Measurements from ENCODE around the gene AHI1.
"Not testable (repeated sequence)": the region's sequence is repeated elsewhere in the genome, so short reads cannot be mapped to it uniquely, and the experiment has no call there.

Gene AHI1

DNA sequence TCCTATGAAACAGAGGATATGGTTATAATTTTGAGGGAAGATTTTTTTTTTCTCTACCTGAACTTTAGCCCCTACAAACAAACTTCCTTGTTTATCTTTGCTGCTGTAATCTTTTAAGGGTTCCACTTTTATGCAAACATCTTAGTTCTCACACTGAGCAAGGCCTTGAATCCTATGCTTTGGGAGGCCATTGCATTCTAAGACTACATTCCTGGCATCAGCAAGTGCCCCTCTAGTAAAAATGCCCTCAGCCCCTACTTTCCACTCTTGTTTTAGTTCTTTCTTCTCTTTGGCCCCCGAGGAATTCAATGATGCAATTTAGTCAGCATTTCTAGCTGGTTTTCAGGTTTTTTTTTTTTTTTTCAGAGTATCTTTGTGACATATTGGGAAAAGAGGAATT lies 8.1 kb upstream of the AHI1 start:
- no peak for DNase-seq

GRCh38 chr6:135505222-135505621 lies 7.7 kb upstream of the AHI1 start:
- no peak for DNase-seq

DNA sequence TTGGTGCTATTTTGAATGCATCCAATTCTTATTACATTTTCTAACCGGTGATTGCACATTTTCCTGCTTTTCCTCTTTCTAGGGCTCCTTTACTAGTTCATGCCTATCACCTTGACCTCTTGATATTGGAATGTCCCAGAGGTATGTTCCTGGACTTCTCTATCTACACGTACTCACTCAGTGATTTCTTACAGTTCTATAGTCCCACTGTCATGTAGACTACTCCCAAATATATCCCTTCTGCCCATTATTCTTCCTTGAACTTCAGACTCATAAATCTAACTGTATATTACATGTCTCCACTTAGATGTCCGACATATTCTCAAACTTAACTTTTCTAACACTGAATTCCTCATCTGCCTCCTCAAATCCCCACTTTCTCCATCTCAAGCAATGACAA lies 7.2 kb upstream of the AHI1 start:
- no peak for DNase-seq

DNA sequence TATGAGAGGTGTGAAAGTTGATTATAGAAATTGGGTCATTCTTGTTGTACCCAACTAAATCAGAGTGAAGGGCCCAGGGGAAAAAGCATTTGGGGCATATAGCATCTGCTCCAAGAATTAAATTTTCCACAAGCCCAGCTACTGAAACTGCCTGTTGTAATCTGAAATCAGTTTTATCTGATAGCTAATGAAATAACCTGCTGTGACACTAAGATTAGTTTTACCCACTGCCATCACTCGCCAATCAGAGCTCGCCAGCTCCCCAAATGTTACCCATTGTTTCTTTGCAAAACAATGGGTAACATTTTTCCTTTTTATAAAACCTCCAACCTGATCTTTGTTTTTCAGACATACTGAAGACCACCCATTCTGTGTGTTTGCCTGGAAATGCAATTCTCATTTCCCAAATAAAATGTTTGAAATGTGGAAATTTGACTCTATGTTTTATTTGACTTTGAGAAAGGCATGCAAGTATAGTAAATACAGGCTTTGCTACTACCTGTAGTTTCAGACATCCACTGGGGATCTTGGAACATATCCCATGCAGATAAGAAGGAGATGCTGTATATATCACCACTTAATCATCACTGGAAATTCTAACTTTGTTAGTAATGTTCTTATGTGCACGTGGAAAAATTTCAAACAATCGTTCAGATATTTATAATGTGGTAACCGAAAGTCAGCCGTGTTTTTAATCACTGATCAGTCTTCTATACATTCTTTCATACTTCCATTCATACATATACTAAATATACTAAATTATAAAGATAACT lies 6.3 kb upstream of the AHI1 start:
- DNase-seq = no peak

DNA sequence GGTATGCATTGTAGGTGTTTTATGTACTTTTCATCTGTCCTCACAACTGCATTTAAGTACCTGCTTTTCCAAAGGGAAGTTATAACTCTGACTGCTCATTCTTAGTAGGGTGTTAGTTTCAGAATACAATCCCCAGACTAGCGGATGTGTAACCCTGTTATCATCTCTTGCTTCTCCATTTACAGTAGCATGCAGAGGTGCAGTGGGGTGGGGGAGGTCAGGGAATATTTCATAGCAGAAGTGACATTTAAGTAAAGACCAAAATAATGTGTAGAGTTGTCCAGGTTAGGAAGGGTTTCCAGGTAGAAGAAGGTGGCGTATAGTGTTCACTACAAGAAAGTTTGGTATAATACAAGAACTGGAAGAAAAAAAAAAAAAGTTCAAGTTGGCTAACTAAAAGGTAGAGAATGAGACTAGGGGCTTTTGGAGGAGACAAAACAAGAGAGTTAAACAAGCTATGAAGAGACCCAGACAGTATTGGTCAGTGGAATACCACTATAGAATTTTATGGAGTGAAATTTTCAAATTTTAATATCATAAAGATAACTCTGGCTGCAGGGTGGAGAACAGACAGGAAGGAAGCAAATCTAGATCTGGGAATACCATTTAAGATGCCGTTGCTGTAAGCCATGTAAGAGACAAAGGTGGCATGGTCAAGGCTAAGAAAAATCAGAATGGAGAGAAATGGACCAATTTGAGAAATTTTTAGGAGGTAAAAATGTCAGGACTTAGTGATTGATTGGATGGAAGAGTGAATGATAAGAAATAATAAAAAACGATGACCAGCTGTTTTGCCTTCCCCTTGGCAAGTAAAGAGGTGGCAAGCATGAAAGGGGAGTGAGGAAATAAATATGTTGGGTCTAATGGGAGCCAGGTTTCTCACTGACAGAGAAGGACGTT lies 2.2 kb upstream of the AHI1 start:
- no peak for DNase-seq

DNA sequence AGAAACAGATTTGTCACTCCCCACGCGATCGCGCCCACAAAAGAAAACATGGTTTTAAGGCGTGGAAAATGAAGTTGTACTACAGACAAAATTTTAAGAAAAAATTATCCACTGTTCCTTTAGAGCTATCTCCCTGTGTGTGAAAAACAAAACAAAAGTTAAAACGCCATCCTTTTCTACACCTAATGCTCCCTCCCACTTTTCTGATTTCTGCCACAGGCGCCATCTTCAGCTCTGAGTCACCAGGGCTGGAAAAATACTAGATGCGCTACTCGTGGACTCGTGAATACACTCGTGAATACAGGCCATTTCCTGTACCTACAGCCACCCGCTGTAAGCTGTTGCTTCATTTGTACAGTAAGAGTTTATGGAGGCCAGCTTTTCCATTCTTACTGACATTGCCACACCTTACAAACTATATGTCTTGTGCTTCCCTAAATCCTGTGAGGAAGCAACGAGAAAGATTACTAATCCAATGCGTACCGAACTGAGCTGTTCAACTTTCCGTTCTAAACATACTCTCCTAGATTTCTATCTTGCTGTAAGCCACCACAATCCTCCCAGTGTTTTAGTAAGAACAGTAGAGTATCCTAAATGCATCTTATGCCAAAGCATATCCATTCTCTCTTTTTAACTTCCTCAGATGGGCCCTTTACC lies 773 bp upstream of the AHI1 start:
- peak; percentile 13 to 82 (median 56) for DNase-seq

GRCh38 chr6:135496800-135497411 lies 634 bp downstream of the AHI1 start:
- no peak for DNase-seq

DNA sequence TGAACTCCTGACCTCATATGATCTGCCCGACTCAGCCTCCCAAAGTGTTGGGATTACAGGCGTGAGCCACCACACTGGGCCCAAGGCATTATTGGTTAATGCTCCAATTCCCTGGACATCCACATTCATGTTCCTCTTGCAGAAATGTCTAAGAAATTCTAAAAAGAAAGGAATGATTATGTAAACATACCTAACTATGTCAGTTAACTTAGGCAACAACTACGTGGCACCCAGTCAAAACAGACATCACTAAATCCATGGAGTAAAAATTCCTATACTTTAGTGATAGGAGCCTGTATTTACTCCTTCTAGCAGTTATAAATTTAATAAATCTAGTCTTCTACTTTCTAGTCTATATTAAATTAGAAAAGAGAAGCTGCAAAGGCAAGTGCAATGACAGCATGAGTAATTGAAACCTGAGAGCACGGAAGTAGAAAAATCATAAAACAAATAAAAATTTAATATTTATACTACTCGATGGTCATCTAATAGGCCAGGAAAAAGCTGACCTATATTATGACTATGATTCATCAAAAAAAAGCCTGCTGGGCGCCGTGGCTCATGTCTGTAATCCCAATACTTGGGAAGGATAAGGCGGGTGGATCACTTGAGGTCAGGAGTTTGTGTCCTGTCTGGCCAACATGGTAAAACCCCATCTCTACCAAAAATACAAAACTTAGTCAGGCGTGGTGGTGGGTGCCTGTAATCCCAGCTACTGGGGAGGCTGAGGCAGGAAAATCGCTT lies 4.2 kb downstream of the AHI1 start:
- DNase-seq = no peak

DNA sequence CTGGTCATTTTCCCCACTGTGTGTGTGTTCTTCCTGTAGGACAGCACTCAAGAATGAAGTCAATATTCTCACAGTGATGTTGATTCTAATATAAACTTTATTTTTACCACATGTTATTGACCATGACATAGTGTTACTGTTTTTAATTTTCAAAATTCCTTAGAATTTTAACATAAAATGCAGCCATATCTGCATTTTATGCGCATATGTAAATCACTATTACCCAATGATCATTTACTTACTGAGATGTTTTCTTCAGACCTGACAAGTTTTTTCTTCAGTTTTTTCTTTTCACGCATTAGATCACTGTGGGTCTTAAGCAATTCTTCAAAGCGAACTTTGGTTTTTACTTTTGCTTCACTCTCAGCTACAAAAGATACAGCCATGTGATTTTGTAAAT lies 7.2 kb downstream of the AHI1 start:
- no peak for DNase-seq

DNA sequence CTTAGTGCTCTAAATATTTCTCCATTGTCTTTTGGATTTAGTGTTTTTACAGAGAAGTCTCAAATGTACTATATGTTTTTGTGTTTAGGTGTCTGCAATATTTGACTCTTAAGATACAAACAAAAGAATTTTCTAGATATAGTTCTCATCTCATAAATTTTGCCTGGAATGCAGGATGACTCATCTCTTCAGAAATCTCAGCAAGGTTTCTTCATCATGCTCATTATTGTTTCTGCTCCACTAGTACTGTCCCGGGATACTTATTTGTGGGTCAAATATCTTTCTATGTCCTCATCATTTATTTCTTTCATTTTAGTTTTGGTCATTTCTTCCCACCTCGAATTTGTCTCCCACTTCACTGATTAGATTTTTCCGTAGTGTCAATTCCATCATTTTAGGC lies 9.5 kb downstream of the AHI1 start:
- no peak for DNase-seq

DNA sequence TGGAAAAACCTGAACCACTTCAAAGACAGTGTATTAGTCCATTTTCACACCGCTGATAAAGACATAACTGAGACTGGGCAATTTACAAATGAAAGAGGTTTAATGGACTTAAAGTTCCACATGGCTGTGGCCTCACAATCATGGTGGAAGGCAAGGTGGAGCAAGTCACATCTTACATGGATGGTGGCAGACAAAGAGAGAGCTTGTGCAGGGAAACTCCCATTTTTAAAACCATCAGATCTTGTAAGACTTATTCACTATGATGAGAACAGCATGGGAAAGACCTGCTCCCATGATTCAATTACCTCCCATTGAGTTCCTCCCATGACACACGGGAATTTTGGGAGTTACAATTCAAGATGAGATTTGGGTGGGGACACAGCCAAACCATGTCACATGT lies 13.6 kb downstream of the AHI1 start:
- not testable (repeated sequence) for DNase-seq

GRCh38 chr6:135481783-135482369 lies 15.7 kb downstream of the AHI1 start:
- no peak for DNase-seq

DNA sequence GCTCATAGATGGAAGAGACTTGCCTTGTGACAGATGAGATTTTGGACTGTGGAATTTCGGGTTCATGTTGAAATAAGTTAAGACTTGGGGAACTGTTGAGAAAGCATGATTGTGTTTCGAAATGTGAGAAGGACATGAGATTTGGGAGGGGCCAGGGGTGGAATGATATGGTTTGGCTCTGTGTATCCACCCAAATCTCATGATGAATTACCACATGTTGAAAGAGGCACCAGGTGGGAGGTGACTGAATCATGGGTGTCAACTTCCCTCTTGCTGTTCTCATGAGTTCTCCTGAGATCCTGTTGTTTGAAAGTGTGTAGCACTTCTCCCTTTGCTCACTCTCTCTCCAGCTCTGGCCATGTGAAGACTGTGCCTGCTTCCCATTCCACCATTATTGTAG lies 17.9 kb downstream of the AHI1 start:
- DNase-seq = no peak

- DNase-seq = no peak
These were observed 18.9 kb downstream of the AHI1 start for GRCh38 chr6:135478626-135479025.

DNA sequence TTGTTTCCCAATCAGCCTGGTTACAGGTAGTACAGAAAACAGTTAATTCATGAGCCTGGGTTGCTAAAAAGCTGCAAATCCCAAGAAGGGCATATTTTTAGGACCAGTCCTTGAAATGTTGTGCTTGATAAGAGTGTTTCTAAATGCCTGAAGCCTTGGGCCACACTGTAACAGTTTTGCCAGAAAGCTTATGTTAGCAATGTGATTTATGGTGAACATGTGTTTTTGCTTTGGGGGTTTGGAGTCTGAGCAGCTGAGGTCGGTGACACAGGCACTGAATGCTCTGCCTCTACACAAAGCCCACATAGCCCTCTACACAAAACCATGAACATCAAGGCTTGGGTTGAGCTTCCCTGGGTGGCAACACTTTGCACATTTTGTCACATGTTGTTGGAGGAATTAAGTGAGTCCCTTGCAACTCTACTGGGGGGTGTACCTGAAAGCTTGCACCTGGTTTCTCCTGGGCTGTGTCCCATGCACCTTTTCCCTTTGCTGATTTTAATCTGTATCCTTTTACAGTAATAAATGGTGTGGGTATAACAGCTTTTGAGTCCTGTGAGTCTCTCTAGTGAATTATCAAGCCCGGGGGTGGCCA lies 22.2 kb downstream of the AHI1 start:
- DNase-seq = no peak

- DNase-seq = no peak
These were observed 23.2 kb downstream of the AHI1 start for GRCh38 chr6:135474362-135474761.

- DNase-seq = no peak
These were observed 31.6 kb downstream of the AHI1 start for GRCh38 chr6:135465903-135466302.

DNA sequence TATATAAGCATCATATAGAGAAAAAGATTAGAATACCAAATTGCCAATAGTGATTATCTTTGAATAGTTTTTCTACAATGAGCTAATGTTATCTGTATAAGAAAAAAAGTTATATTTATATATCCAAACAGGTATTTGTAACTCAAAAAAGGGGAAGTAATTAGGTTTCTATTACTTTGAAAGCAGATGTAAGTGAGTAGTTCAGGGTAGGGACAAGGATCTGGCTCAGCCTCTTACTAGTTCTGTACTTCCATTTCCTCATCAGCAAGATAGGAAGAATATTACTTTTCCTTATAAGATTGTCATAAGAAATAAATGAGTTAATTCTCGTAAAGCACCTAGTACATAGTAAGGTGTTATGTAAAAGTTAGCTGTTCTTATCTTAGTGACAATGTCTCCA lies 32.2 kb downstream of the AHI1 start:
- no peak for DNase-seq

DNA sequence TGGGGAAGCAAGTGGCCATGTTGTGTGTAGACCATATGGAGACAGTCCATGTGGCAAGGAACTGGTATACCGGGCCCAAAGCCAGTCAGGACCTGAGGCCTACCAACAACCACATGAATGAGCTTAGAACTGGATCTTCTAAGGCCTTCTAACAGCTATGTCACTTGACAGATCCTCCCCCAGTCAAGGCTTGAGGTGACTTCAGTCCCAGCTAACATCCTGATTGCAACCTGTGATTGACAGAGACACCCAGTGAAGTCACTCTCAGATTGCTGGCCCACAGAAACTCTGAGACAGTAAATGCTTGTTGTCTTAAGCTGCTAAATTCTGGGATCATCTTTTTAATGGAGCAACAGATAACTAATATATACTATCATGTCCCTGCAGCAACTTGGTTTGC lies 32.9 kb downstream of the AHI1 start:
- no peak for DNase-seq

DNA sequence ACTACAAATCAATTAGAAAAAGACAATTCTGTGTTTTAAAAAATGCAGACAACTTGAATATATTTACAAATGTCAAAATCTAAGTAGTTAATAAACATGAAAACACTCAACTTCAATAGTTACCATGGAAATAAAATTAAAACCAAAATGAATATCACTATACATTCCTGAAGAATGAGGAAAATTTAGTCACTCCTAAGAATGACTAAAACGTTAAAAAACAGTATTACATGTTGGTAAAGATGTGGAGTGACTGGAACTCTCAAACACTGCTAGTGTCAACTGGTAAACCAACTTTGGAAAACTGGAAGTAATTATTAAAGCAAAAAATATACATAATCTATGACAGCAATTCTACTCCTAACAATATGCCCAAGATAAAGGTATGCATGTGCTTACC lies 36.3 kb downstream of the AHI1 start:
- no peak for DNase-seq

GRCh38 chr6:135458051-135458450 lies 39.5 kb downstream of the AHI1 start:
- DNase-seq = no peak
